ENCODE measurements around the gene UBFD1.
"Not testable (repeated sequence)": the region's sequence is repeated elsewhere in the genome, so short reads cannot be mapped to it uniquely, and the experiment has no call there.

UBFD1 gene

DNA sequence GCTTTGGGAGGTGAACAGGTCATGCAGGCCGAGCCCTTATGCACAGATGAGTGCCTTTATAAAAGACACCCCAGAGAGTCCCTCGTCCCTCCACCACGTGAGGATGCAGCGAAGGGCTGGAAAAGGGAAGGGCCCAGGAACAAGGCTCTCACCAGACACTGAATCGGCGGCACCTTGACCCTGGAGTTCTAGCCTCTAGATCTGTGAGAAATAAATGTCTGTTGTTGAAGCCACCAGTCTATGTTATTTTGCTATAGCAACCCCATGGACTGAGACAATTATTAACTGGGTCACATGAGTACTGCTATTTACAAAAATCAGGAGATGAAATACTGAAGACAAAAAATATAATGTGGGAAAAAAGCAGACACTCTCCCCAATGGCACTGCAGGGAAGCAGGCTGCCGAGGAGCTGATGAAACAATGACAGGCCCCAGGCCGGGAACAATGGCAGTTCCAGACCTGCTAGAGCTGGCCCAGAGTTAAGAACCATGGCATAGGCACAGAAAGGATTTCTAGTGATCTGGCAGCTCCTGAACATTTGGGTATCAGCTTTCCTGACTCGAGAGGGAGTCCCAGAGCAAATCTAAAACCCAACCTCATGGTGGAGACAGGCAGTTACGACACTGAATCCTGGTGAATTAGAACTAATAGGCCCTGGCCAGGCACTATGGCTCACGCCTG lies 29.4 kb upstream of the UBFD1 start:
- no peak for DNase-seq (ENCODE audit: low read depth in 2 of 2)

DNA sequence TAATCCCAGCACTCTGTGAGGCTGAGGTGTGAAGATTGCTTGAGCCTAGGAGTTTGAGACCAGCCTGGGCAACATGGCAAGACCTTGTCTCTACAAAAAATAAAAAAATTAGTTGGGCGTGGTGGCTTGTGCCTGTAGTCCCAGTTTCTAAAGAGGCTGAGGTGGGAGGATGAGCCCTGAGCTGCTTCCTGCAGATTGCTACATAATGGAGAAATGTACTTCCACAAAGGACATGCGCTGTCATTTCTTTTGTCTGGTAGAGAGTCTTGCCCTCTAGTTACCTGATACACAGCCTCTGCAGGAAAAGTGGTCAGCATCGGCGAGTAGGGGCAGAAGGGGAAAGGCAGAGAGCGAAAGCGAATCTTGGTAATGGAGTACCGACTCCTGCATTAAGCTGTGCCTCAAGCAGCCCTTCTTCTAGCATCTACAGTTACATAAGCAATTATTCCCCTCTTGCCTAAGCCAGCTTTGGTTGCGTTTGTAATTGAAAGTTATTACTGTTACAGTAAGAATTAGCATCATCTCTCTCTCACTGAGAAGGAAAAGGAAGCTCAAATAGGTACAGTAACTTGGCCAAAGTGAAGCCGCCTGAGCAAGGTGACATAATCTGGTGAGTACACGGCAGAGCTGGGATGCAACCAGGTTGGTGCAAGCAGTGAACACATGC lies 28.8 kb upstream of the UBFD1 start:
- no peak for DNase-seq (ENCODE audit: low read depth in 2 of 2)

DNA sequence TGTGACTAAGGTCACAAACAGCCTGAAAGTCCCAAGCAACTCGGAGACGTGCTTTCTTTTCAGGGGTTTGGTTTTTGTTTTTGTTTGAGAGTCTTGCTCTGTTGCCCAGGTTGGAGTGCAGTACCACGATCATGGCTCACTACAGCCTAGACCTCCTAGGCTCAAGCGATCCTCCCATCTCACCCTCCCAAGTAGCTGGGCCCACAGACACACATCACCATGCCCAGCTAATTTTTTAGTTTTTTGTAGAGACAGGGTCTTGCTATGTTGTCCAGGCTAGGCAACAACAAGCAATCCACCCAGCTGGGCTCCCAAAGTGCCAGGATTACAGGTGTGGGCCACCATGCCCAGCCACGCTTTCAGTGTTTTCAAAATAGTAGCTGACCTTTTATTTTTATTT lies 27.5 kb upstream of the UBFD1 start:
- DNase-seq (ENCODE audit: low read depth in 2 of 2): no peak

DNA sequence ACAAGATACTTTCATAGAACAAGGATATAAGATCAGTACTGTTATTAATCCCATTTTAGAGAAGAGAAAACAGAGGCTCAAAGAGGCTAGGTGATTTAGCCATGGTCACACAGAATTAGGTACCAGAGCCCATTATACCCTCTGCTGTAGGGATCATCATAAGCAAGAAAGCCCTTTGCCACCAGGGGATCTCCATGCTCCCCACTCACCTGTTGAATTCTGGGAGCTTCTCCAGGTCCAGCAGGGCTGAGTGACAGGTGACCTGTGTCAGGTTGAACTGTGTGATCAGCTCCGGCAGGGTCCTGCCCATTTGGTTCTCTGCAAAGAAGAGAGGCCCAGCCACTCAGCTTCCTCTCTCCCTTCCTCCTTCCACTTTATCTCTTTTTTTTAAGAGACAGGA lies 25.1 kb upstream of the UBFD1 start:
- no peak for DNase-seq (ENCODE audit: low read depth in 2 of 2)

DNA sequence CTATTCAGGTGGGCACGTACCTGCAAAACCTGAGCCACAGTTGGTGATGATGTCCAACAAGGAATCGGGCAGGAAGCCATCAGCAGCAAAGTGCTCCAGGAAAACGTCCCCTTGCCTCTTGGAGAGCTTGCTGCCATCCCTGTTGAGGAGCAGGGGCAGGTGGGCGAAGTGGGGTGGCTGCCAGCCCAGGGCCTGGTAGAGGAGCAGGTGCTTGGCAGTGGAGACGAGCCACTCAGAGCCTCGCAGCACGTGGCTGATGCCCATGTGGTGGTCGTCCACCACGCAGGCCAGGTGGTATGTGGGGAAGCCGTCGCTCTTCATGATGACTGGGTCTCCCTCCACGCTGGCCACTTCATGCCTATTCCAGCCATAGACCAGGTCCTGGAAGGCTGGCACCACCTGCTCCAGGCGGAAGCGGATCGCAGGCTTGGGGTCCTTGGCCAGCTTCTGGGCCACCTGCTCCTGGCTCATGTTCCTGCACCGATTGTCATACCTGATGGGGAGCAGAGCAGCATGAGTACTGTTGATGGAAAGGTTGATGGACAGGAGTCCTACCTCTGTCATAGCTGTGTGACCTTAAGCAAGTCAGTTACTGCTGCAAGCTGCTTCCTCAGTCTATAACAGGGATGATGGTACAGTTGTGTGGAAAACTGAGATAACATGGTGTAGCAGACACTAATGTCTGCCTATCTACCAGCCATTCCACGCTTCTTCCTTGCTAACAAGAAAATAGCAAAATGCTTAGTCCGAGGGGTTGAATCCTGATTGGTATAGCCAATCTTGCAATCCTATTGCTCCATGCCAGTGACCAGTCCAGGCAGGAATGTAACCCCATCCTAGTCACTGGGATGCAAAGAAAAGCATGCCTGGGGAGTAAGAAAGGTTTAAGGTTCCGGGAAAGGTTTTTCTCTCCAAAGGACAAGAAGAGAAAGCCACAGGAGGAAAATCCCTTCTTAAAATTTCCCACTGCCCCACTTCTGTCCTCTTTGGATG lies 22.4 kb upstream of the UBFD1 start:
- DNase-seq (ENCODE audit: low read depth in 2 of 2): no peak

DNA sequence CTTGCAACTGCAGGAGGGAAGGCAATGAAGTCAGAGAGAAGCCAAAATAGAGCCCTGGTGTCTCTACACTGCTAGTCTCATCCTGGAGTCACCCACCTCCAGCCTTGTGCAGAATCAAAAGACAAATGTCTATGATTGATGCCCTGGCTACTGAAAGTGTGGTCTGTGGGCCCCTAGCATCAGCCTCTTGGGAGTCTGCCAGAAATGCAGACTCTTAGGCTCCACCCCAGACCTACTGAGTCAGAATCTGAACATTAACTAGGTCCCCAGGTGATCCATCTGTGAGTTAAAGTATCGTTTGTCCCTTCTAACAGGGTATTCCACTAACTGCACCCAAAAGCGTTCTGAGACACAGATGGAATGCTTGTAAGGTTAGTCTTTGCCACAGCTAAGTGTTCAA lies 21.6 kb upstream of the UBFD1 start:
- no peak for DNase-seq (ENCODE audit: low read depth in 2 of 2)

DNA sequence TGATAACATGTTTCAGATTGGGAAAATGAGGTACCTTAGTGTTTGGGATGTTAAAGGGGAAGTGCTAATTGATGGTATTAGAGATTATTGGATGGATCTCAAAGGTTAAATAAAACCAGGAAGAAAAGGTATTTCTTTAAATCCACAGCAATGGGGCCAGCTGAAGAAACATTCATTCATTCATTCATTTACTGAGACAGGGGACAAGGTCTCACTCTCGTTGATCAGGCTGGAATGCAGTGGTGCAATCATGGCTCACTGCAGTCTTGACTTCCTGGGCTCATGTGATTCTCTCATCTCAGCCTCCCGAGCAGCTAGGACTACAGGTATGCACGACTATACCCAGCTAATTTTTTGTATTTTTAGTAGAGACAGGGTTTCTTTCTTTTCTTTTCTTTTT lies 20.1 kb upstream of the UBFD1 start:
- no peak for DNase-seq (ENCODE audit: low read depth in 2 of 2)

DNA sequence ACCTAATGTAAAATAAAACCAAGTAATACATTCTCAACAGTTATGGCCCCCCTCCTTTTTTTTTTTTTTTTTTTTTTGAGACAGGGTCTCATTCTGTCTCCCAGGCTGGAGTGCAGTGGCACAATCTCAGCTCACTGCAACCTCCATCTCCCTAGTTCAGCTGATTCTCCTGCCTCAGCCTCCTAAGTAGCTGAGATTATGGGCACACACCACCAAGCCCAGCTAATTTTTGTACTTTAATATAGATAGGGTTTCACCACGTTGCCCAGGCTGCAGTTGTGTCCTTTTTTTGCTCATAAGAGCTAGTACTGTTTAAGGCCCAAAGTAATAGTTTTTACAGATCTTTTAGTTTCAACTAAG lies 18.6 kb upstream of the UBFD1 start:
- no peak for DNase-seq (ENCODE audit: low read depth in 2 of 2)

DNA sequence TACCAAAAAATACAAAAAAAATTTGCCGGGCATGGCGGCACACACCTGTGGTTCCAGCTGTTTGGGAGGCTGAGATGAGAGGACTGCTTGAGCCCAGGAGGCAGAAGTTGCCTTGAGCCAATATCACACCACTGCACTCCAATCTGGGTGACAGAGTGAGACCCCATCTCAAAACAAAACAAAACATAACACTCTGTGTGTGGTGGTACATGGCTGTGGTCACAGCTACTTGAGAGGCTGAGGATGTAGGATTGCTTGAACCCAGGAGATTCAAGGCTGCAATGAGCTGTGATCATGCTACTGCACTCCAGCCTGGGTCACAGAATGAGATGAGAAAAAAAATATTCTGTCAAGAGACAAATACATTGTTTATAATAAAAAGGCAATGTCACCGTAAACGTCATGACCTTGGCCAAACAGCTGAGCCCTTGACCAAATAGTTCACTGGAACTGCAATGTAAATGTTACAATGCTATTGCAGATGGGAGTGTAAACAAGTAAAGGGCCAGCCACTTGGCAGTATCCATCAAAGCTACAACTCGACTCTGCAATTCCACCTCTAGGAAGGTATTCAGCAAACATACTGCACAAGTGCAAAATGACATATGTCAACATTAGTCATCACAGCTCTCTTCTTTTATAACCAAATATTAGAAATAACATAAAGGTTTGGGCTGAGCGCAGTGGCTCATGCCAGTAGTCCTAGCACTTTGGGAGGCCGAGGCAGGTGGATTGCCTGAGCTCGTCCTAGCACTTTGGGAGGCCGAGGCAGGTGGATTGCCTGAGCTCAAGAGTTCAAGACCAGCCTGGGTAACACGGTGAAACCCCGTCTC lies 17.3 kb upstream of the UBFD1 start:
- no peak for DNase-seq (ENCODE audit: low read depth in 2 of 2)

DNA sequence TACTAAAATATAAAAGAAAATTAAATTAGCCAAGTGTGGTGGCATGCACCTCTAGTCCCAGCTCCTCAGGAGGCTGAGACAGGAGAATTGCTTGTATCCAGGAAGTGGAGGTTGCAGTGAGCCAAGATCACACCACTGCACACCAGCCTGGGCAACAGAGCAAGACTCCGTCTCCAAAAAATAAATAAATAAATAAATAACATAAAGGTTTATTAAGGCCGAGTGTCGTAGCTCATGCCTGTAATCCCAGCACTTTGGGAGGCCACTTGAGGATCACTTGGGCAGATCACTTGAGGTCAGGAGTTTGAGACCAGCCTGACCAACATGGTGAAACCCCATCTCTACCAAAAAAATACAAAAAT lies 16.7 kb upstream of the UBFD1 start:
- DNase-seq (ENCODE audit: low read depth in 2 of 2): not testable (repeated sequence)

DNA sequence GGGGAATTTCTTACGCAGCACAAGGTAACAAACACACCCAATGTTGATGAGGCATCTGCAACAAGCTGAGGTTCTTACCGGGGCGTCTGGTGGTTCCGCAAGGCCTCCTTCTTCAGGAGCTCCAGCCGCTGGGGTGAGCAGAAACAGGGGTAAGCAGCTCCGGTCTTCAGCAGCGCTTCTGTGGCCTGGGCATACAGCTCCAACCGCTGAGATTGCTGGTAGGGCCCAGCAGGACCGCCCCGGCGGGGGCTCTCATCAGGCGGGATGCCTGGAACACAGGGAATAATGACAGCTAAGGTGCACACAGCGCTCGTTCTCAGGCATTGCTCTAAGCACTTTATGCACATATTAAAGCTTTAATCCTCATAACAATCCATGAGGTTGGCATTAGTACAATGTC lies 13.1 kb upstream of the UBFD1 start:
- no peak for DNase-seq (ENCODE audit: low read depth in 2 of 2)

DNA sequence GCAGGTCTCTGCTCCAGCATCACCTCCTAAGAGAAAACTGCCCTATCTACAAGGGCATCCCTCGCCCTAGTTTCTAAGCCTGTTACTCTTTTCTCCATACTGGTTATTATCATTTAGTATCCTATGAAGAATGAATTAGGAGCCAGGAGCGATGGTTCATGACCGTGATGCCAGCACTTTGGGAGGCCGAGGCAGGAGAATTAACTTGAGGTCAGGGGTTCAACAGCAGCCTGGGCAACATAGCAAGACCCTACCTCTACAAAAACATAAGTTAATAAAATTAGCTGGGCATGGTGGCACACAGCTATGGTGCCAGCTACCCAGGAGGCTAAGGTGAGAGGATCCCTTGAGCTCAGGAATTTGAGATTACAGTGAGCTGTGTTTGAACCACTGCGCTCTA lies 7.6 kb upstream of the UBFD1 start:
- no peak for DNase-seq (ENCODE audit: low read depth in 2 of 2)

DNA sequence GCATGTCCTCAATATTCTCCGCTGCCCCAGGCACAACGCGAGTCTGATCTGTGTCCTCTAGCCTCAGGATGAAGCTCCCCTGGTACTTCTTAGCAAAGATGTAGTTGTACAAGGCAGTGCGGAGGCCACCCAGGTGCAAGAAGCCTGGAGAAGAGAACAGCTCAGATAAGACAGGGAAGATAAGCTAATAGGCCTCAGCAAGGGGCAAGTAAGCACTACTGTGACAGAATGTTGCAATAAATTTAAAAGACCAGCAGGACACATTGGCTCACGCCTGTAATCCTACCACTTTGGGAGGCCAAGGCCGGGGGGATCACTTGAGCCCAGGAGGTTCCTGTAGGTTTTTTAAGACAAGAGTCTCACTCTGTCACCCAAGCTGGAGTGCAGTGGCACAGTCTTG lies 5.4 kb upstream of the UBFD1 start:
- DNase-seq (ENCODE audit: low read depth in 2 of 2): no peak

DNA sequence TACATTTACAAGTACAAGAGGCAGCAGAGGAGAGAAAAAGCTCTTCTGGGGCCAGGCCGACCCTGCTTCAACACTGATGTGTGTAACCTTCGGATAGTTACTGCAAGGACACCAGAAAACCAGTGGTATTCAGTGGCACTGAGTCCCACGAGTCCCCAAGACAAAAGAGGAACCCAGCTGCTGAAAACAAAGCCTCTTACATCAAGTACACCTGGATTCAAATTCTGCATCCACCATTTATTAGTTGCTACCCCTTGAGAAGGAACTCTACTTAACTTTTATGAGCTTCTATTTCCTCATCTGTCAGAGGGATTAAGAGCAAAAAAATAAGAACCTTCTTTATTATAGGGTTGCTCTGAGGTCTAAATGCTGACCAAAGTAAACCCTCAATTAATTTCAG lies 3.0 kb upstream of the UBFD1 start:
- DNase-seq (ENCODE audit: low read depth in 2 of 2): no peak

DNA sequence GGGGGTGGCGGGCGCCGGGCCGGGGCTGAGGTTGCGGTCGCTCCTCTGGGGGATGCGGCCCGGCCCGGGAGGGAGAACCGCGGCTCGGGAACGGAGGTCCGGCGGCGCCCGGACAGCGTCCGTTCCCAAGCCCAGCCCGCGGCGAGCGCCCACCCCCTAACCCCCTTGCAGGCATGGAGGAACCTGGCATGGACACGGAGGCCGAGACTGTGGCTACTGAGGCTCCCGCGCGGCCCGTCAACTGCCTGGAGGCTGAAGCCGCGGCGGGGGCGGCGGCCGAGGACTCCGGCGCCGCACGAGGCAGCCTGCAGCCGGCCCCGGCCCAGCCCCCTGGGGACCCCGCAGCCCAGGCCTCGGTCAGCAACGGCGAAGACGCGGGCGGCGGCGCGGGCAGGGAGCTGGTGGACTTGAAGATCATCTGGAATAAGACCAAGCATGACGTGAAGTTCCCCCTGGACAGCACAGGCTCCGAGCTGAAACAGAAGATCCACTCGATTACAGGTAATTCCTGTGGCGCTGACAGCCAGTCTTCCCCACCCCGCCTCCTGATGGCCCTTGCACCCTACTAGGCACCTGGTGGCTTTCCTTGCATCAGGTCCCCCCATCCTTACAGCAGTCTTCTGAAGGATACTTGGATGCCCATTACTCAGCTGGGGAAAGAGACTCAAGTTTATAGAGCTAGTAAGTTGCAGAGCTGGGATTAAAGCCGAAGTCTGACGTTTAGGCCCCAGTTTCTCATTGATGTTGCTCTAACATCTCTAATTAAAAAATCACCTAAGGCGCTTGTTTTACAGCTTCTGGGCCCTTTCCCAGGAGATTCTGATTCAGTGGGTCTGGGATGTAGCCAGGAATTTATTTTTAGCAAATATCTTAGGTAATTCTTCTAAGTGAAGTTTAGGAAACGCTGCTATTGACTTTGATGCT lies 514 bp downstream of the UBFD1 start:
- peak; percentile 5 to 6 for DNase-seq (ENCODE audit: low read depth in 2 of 2)

DNA sequence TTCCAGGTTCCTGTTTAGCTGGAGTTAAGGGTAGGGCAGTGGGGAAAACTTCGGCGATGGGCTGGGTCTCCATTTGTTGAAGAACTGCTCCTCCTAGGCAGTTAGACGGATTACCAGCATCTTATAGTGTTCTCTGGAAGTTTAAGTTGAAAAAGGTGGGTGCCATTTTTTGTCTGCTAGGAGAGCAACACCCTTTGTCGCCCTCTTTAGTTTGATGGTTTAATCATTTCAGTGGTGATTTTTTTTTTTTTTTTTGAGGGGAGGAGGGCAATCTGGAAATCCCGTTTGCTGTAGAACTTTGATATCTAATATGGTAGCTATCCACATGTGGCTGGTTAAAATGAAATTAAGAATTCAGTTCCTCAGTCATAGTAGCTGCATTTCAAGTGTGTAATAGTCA lies 4.1 kb downstream of the UBFD1 start:
- DNase-seq (ENCODE audit: low read depth in 2 of 2): no peak

DNA sequence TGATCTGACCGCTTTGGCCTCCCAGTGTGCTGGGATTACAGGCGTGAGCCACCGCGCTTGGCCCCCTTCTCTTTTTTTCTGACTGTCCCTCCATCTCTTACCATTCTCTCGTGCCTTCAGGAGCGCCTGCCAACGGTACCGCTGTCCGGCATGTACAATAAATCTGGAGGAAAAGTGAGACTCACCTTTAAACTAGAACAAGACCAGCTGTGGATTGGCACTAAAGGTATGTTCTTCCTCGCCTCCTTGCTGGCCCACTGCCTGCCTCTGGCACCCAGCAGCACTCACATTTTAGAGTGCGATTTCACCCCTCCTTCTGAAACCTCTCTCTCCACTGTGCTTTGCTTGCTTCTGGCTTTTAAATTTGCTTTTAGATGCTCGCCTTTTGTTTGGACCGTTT lies 5.0 kb downstream of the UBFD1 start:
- no peak for DNase-seq (ENCODE audit: low read depth in 2 of 2)

DNA sequence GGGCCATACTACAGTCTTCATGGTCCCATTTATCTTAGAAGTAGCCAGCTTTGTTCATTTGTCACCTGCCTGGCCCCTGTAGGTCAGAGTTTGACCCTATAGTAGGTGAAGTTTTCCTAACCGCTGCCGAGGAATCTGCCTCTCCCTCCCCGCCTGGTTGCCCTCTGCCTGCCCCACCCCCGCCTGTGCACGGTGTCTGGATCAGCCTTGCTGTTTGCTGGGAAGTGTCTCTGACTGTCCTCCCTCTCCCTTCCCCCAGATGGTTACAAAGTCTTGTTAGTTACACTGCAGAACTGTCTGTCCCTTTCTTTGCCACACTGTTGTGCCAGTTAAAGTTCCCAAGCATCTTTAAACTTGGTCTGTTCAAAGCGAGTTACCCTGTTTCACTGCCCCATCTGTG lies 5.7 kb downstream of the UBFD1 start:
- no peak for DNase-seq (ENCODE audit: low read depth in 2 of 2)

DNA sequence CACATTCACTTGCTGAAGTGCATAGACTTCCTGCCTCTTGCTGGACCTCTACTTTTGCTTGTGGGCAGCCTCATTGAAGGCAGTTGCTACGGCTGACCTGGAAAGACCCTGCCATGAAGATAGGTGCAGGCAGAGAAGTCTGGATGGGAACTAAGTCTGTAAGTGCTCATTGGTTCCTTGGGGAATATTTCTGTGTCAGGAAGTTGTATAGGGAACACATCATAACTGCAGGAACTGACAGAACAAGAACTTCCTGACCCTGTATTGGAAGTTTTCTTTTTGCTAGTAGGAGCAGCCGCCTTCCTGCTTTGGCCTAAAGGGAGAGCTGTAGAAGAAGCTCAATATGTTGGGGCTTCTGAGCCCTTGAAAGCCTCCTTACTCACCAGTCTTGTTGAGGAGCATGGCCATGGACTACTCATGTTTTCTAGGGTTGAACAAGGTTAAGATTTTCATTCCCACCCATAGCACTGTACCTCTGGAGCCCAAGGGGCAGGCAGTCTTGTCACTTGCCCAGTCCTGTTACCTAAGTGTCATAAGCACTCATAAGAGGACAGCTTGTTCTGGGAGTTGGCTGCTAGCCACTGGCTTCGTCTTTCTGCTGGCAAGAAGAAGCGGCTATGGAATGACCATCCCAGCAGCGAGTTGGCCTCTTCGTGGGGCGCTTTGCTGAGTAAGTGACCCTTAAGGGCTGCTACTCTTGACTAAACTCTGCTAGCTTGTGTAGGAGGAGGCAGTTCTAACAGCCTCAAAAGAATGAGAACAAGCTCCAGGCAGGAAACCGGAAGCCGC lies 7.2 kb downstream of the UBFD1 start:
- no peak for DNase-seq (ENCODE audit: low read depth in 2 of 2)

DNA sequence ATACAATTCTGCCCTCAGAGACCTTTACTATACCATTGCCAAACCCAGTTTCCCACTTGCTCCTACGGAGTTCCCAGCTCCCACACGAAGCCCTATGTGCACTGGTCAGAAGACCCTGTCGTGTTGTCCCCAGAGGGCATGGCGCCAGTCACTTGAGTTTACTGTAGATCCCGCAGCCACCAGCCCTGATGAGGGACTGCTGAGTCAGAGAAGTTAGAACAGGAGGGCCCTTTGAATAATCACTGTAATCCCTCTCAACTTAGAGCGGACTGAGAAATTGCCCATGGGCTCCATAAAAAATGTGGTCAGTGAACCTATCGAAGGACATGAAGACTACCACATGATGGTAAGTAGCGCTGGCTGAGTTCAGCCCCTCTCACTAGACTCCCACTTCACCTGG lies 9.2 kb downstream of the UBFD1 start:
- no peak for DNase-seq (ENCODE audit: low read depth in 2 of 2)
